ENCODE measurements around the gene SORCS1. TPM values are rescaled to one million over a fixed set of nuclear protein-coding genes. Genes with fewer than 3 reads are reported as not detected.

Gene SORCS1
- total RNA-seq, 1 experiment from 2014 or later, result not detected

DNA sequence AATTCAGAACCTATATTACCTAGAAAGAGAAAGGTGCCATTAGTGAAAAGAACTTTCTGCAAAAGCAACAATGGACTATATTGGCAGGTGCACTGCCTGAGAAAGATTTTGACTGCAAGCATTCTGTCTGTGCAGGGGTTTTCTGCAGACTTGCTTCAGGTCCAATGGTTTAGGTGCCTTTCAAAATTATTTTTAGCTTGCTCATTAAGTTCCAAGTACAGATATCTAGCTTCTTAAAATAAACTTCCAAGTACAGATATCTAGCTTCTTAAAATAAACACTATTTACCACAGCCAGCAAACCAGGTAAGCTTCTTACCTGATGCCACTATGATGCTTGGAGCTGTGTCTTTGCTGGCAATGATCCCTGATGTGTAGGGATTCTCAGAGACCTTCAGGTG, 485.2 kb downstream of the SORCS1 start:
- no peak overlapping the region for H3K4me2 ChIP-seq (ENCODE audit: low read length)
- H3K4me1 ChIP-seq (ENCODE audit: control insufficient read depth in 1 of 2, insufficient read depth in 2 of 2, low read length in 2 of 2), result no peaks in the 10 kb centered on the region
- no peak overlapping the region for H3K27ac ChIP-seq (ENCODE audit: low read depth, low read length)
- no peak overlapping the region for H3K4me3 ChIP-seq (replicated peaks in 1 of 2; ENCODE audit: low read depth in 1 of 2, low read length in 2 of 2)
- no peaks in the 10 kb centered on the region for H3K36me3 ChIP-seq (ENCODE audit: control insufficient read depth in 1 of 2, insufficient read depth in 2 of 2, low read length in 2 of 2)
- DNase-seq (ENCODE audit: low read depth, low spot score) (no peak), ATAC-seq (no peak)
- H2AFZ ChIP-seq (ENCODE audit: low read depth, low read length, poor library complexity, severe bottlenecking), result no peak overlapping the region
- H3K27me3 ChIP-seq (ENCODE audit: insufficient read depth, low read length), result no peaks in the 10 kb centered on the region
- peaks cover 31 to 47% of the 10 kb centered on the region in 2 experiments; a peak in 2 of 4 replicates for H3K9me3 ChIP-seq (ENCODE audit: control insufficient read depth in 1 of 2, insufficient read depth in 1 of 2, low read depth in 1 of 2, low read length in 2 of 2)
- intact Hi-C loops (cut with micrococcal nuclease), result no loop called here
- TF ChIP-seq ZFX (IDR thresholded peaks at IDR 0.05) (no peak), SIN3A (IDR thresholded peaks at IDR 0.05; ENCODE audit: low read depth) (no peak), SRF (IDR thresholded peaks at IDR 0.05; ENCODE audit: low read depth) (no peak), JUND (IDR thresholded peaks at IDR 0.05) (no peak), CEBPB (IDR thresholded peaks at IDR 0.05; ENCODE audit: low read depth) (no peak), RAD21 (IDR thresholded peaks at IDR 0.05; ENCODE audit: low read depth) (no peak), TCF7L2 (IDR thresholded peaks at IDR 0.05; ENCODE audit: borderline replicate concordance, extremely low read depth, insufficient read depth, insufficient read length) (no peak), CBX3 (IDR thresholded peaks at IDR 0.05; ENCODE audit: low read depth) (no peak)
- TF ChIP-seq, protein P1, sequence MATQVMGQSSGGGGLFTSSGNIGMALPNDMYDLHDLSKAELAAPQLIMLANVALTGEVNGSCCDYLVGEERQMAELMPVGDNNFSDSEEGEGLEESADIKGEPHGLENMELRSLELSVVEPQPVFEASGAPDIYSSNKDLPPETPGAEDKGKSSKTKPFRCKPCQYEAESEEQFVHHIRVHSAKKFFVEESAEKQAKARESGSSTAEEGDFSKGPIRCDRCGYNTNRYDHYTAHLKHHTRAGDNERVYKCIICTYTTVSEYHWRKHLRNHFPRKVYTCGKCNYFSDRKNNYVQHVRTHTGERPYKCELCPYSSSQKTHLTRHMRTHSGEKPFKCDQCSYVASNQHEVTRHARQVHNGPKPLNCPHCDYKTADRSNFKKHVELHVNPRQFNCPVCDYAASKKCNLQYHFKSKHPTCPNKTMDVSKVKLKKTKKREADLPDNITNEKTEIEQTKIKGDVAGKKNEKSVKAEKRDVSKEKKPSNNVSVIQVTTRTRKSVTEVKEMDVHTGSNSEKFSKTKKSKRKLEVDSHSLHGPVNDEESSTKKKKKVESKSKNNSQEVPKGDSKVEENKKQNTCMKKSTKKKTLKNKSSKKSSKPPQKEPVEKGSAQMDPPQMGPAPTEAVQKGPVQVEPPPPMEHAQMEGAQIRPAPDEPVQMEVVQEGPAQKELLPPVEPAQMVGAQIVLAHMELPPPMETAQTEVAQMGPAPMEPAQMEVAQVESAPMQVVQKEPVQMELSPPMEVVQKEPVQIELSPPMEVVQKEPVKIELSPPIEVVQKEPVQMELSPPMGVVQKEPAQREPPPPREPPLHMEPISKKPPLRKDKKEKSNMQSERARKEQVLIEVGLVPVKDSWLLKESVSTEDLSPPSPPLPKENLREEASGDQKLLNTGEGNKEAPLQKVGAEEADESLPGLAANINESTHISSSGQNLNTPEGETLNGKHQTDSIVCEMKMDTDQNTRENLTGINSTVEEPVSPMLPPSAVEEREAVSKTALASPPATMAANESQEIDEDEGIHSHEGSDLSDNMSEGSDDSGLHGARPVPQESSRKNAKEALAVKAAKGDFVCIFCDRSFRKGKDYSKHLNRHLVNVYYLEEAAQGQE (IDR thresholded peaks at IDR 0.05; ENCODE audit: low read depth), result no peak
- BruUV-seq (replicated peaks), result no TSS peak
- no peak overlapping the region for H3K9ac ChIP-seq (ENCODE audit: low read length)
- H3K9me2 ChIP-seq (ENCODE audit: insufficient read depth), result no peaks in the 10 kb centered on the region
- CTCF ChIA-PET, result no interaction called here
- RAD21 ChIA-PET (ENCODE audit: low non-redundant PET in 1 of 2, low total read pairs in 2 of 2, uncharacterized antibody in 2 of 2, unreplicated experiment in 2 of 2), result no interaction called here
- H3K79me2 ChIP-seq (ENCODE audit: insufficient read depth, low read length), result no peaks in the 10 kb centered on the region
- H4K20me1 ChIP-seq (ENCODE audit: insufficient read depth), result no peaks in the 10 kb centered on the region
- POLR2A ChIA-PET, result no interaction called here

Measured in HCT116 (cell line).